CD4-positive, alpha-beta T cell treated with Interleukin-21 for 1 hour (primary cell): ENCODE data around the gene PMEPA1.

Experiments used
- DNase-seq: peaks from one replicate; pipeline ENCODE4 v3.0.0-alpha.2; 2020

The PMEPA1 gene

DNA sequence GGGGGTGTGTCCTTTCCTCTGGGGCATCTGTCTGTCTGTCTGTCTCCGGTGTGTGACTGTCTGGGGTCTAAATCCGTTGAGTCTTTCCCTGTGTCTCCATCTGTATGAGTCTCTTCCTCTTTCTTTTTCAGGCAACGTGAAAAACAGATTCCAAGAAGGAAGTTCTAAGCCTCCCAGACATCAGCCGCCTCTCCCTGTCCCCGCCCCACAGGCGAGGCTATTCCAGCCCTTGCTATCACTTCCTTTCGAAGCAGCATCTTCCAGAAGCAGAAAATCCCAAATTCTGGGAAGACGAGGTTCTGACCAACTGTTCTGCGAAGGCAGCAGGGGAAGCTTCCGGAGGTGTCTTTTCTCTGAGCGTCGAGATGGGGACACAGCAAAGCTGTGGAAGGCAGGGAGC, 34.0 kb downstream of the PMEPA1 start:
- no peak for DNase-seq

DNA sequence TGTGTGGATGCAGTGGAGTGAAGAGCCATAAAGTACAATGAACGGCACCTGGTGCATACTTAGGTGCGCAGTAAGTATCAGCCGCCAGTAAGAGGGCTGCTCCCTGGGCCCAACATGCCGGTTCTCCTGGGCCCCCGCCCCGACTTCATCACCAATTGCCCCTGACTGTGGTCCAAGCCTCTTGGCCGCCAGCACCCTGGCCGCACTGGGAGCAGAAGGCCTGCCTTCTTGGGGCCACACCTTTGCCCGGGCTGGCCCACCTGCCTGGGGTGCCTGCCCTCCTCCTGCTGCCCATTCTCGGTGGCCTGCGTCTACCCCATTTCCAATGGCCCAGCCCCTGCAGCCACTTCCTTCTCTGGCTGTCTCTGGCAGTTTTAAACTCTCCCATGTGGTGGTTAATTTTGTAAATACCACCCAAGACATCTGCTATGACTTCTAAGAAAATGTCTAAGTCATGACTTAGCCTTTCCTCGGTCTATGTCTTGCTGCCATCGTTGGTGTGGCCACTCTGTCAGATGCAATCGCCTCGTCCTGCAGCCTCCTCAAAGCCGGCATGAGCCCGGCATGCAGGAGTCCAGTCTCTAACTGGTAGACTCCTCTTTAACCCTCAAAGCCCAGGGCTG, 36.8 kb downstream of the PMEPA1 start:
- no peak for DNase-seq

DNA sequence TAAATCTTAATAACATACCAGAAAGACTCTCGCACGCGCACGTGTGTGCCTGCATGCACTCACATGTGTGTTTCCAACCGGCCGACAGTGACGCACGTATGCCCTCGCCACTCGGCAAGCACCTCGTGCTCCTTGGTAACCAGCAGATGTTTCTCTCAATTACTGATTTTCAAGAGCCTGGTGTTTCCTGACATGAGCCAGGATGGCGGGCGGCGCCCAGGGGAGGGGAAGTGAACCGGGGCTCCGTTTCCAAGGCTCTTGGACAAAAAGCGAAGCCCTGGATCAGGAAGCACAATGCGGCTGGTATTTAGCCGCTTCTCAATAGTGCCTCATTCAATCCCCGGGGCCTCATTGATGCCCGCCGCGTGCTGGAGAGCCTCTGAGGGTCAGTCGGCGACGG, 37.7 kb downstream of the PMEPA1 start:
- DNase-seq: no peak

DNA sequence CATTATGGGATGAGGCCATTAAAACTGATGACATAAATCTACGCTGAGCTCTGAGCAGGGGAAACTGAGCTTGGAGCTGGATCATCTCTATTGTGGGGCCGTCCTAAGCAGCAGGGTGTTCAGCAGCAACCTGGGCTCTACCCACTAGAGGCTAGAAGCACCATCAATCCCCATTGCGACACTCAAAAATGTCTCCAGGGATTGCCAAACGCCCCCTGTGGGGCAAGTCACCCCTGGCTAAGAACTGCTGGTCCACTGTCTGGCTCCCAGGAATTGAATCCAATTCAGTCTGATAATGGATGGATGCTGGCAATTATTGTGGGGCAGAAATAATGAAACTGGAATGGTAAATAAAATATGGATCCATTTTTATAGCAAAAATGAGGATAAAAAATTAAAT, 38.2 kb downstream of the PMEPA1 start:
- no peak for DNase-seq

DNA sequence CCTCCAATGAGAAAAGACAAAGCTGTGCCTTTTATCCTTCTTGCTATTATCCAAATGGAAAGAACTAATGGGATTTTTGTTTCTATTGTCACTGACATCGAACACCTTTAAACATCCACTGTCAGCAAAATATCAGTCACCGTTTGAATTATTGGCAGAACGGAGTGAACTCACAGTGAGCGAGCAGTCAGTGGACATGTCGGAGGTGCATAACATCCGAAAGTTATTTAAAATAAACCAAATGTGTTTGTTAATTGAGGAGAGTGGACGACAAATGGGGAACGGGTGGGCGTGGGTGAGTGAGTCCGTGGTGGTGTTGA, 38.8 kb downstream of the PMEPA1 start:
- DNase-seq: no peak

DNA sequence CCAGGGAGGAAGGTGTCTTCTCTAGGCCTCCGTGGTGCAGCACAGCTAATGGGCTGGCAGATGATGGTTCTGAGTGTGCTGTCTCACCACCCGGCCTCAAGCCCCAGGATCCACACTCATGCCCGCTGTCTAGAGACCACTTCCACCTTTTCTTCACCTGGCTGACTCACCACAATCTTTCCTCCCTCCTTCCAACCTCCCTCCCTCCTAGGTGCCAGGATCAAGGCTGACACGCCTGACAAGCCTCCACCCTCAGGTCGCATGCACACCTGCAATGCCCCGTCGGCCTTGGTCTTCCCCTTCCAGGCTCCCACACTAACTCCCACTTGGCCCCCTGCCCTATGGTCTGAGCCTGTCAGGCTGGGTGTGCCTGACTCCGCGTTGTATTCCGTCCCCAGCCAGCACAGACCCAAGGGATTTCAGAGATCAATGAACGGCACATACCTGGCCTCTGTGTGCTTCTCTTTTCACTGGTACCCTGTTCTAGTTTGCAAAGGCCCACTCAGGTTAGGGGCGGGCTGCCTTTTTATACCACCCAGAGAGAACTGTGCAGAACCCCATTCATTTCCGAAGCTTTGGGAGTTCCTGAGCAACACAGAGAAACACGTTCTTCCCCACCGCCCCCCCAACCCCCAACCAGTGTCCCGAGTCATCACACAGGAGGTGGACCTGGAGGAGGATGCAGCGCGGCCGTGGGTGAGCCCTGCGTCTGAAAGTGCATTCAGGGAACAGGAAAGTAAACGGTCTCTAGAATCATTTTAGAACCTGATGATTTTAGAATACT, 39.3 kb downstream of the PMEPA1 start:
- no peak for DNase-seq

GRCh38 chr20:57669632-57670031, 40.2 kb downstream of the PMEPA1 start:
- no peak for DNase-seq

DNA sequence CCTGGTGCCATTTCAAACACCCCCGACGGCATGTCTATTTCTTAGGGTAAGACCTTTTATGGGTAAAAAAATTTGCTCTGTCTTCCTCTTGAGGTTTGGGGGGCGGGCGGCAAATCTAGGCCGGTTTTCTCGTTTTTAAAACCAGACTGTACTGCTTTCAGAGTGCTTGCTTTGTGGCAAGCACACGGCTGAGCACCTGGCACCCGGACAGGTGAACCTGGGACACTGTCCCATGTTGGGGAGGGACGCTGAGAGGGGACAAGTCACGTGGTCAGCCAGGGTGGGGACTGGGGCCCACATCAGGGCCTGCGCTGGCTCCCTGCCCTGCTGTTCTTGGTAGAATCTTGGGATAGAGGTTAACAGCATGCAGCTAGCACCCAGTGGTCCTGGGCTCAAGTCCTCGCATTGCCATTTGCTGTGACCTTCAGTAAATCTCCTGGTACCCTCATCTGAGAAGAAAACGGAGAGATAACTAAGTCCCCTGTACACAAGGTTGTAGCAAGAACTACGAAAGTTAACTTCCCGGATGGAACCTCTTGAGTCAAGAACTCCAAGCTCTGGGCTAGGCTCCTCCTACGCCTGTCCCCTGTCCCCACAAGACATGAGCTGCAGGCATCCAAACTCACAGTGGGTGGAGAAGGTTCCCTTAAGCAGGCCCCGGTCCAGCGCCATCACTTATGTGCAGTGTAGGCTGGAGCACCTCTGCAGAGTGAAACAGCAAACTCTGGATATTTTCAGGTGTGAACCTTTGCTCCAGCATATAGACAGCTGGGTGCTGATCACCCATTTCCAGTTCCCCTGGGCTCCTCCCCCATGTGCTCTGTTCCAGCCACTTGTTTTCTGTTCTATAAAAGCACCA, 41.7 kb downstream of the PMEPA1 start:
- DNase-seq: no peak

- no peak for DNase-seq
Observed at GRCh38 chr20:57667388-57667787, 42.4 kb downstream of the PMEPA1 start.

GRCh38 chr20:57666834-57667157, 43.0 kb downstream of the PMEPA1 start:
- DNase-seq: no peak

GRCh38 chr20:57666106-57666833, 43.5 kb downstream of the PMEPA1 start:
- no peak for DNase-seq

GRCh38 chr20:57665589-57665971, 44.2 kb downstream of the PMEPA1 start:
- DNase-seq: no peak

DNA sequence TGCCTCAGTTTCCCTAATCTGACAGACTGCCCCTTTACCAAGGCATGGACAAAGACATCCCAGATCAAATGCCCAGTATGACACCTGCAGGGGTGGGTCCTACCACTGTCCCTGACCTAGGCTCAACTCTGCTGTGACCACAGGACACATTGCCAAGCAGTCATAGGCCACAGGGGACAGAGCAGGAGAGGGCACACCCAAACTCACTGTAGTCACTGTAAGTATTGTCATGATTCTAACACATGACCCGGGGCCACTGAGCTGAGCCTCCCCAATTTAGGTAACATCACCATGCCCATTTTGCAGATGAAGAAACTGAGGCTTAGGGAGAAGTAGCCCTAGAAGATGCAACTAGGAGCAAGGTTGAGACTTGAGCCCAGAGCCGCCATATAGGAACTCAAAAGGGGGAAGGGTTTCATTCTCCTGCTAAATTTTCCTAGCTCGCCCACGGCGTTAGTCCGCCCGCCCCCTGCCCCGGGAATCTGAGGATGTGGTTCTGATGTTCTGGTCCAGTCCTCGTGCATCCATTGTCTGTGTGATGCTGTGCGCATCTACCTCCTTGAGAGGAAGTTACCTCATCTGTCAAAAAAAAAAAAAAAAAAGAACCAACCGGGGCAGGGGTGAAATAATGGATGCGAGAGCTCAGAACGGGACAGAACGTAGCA, 44.8 kb downstream of the PMEPA1 start:
- DNase-seq: no peak

DNA sequence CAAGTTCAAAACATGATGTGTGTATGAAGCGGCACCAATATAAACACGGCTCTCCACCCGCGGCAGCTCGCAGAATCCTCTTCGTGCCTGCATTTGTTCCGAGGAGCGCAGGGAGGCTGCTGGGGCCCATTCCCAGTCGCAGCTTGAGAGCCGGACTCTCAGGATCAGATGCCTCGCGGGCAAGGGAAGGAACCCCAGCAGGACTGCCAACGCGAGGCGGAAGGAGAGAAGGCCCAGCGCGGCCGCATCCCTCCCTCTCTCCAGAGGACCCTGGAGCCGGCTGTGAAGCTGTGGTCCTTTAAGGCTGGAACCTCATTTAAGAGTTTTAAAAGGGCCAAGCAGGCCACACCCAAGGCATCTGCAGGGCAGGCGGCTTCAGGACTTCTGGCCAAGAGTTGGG, 45.3 kb downstream of the PMEPA1 start:
- no peak for DNase-seq

DNA sequence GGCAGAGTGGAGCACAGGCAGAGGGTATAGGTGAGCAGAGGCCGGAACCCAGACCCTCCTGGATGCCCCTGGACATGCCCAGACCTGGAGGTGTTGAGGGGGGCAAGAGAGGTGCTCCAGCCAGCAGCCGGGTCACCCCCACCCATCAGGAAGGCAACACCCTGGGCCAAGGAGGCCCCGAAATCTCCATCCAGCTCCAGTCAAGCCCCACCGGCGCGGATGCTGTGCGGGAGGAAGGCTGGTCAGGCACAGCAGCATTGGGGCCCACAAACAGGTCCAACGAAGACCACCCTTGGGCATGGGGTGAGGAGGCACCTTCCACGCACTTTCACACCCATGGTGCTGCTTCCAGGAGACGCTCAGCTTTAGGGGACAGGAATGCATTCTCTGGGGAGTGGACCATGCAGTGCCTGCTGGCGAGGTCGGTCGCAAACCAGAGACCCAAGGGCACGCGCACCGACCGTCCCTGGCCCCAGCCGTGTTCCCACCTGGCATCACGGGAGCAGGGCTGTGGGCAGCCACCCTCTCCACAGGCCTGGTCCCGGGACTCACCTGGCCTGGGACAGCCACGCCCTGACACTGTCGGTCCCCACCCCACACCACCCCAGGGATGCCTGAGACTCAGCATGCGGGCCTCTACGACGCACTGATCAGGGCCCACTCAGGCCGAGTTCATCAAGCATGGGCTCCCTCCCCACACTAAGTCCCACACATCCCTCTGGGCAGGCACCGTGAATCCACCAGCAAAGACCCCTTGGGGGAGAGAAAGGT, 45.9 kb downstream of the PMEPA1 start:
- DNase-seq: no peak

GRCh38 chr20:57663241-57663640, 46.6 kb downstream of the PMEPA1 start:
- no peak for DNase-seq

GRCh38 chr20:57662456-57663240, 47.2 kb downstream of the PMEPA1 start:
- no peak for DNase-seq

DNA sequence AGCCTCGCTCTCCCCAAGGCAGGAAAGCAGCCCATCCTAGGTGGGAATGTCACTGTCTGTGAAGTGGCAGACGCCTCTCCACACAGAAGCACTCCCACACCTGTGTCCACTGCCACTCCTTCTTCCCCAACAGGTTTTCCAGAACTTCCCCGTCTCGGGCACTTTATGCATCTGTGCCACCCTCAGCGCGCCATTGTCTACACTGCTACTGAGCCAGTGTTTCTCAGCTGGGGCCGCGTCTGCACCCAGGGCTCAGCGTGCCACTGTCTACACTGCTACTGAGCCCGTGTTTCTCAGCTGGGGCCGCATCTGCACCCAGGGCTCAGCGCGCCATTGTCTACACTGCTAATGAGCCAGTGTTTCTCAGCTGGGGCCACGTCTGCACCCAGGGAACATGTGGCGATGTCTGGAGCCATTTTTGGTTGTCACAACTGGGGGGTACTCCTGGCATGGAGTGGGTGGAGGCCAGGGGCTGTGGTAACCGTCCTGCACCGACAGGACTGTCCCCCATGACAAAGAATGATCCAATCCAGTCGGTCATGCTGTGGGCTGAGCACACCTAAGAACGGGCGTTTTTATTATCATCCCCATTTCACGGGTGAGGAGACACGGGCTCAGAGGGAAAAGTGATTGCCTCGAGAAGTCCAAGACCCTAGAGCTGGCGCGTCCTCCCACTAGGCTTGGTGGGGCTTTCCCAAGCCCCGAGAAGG, 47.9 kb downstream of the PMEPA1 start:
- no peak for DNase-seq

DNA sequence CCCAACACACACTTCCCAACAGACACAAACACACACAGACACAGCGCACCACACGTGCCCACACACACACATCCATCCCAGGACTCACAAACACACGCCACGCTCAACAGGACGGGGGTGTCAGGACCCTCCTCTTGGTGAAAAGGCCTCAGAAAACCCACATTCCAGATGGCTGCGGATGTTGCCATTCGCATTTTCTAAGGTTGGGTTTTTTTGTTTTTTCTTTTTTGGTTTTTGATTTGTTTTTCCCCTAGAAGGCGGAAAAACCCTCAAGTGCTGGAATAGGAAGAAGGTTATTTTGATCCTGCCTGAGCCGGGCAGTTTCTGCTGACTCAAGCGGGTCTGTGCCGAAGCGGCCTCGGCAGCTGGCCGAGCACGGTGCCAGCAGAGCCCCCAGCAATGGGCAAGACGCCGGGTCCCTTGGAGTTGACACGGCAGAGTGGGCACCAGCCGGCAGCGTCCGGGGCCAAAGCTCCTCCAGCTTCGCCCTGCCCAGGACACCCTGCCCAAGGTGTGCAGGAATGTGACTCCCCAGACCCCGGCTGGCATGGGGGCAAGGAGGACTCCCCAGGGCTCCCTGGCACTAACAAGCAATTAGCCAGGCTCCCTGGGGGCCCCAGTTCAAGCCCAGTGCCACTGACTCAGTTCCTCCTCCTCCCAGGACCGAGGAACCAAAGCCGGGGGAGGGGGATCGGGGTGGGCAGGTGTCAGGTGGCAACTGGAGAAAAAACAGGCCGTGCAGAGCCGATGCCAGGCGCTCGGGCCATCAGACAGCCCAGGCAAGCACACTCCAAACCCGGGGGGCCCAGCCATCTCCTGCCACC, 48.7 kb downstream of the PMEPA1 start:
- DNase-seq: no peak
